DMS53 treated with DMSO at 0.1 percent for 48 hours (cell line): ENCODE data around the gene LTC4S.

Experiments
- DNase-seq: peaks from one replicate; lab custom pipeline; 2025; ENCODE audit not compliant: unreplicated experiment; lab: John Stamatoyannopoulos, UW

Gene LTC4S

DNA sequence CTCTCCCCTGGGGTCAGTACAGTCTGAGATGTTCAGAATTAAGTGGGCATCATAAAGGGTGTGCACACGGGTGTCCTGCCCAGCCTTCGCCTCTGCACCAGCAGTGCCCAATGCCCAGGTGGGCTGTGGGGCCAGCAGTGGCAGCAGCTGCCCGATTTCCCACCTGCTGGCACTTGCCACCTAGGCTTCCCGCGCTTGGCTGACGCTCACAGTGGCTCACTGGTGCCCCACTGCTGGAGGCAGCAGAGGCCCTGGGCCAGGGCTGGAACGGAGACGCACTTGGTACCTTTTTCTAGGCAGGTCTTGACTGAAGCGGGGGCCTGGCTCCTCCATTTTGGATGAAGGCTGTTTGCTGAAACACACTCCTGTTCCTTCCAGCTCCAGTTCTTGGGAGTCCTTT, 47.8 kb downstream of the LTC4S start:
- no peak for DNase-seq
